Astrocyte (in vitro differentiated cells and primary cell): Measurements from ENCODE around the gene GRAMD2A. TPM values are rescaled to one million over a fixed set of nuclear protein-coding genes. Genes with fewer than 3 reads are reported as not detected.

Source experiments
- DNase-seq: peaks from one replicate; pipeline ENCODE4 v3.0.0-alpha.2; 2010; ENCODE audit warnings: low read depth
- FAIRE-seq: peaks from 2 replicates; lab custom pipeline; 2011; peaks lifted over from hg19 to GRCh38; lab: Jason Lieb, UNC
- H2AFZ ChIP-seq: 2 replicates; pipeline ENCODE4 v1.6.0; 2012; ENCODE audit warnings: low read depth, low read length, inconsistent platforms
- H3K27ac ChIP-seq: 2 replicates; pipeline ENCODE4 v1.5.1; 2011; ENCODE audit warnings: low read depth, low read length, inconsistent platforms
- H3K27me3 ChIP-seq: 2 replicates; pipeline ENCODE4 v1.6.0; 2011; ENCODE audit warnings: low read length, inconsistent platforms; ENCODE audit not compliant: insufficient read depth
- H3K36me3 ChIP-seq: 2 replicates; pipeline ENCODE4 v1.5.1; 2011; ENCODE audit warnings: low read length, inconsistent platforms; ENCODE audit not compliant: insufficient read depth
- H3K4me1 ChIP-seq: 2 replicates; pipeline ENCODE4 v1.5.1; 2011; ENCODE audit warnings: low read length, inconsistent platforms; ENCODE audit not compliant: insufficient read depth
- H3K4me2 ChIP-seq: 2 replicates; pipeline ENCODE4 v1.6.0; 2012; ENCODE audit warnings: low read length, inconsistent platforms
- H3K4me3 ChIP-seq: 2 replicates; pipeline ENCODE4 v1.5.1; 2011; ENCODE audit warnings: low read depth, mild to moderate bottlenecking, low read length, inconsistent platforms; ENCODE audit not compliant: insufficient read depth
- H3K79me2 ChIP-seq: 2 replicates; pipeline ENCODE4 v1.6.0; 2012; ENCODE audit warnings: mild to moderate bottlenecking, low read length, inconsistent platforms; ENCODE audit not compliant: insufficient read depth
- H3K9ac ChIP-seq: 2 replicates; pipeline ENCODE4 v1.6.0; 2012; ENCODE audit warnings: mild to moderate bottlenecking, low read length, inconsistent platforms
- H3K9me3 ChIP-seq: 2 replicates; pipeline ENCODE4 v1.5.1; 2012; ENCODE audit warnings: low read depth, mild to moderate bottlenecking, low read length, inconsistent platforms; ENCODE audit not compliant: insufficient read depth
- H4K20me1 ChIP-seq: 2 replicates; pipeline ENCODE4 v1.6.0; 2012; ENCODE audit warnings: low read length, inconsistent platforms; ENCODE audit not compliant: insufficient read depth
- H3K27ac Mint-ChIP-seq: one replicate; pipeline ENCODE4 v1.8.0; 2021; ENCODE audit warnings: mild to moderate bottlenecking, mixed read lengths; ENCODE audit not compliant: unreplicated experiment
- H3K27me3 Mint-ChIP-seq: one replicate; pipeline ENCODE4 v1.8.0; 2021; ENCODE audit warnings: low read depth, mixed read lengths; ENCODE audit not compliant: unreplicated experiment
- H3K36me3 Mint-ChIP-seq: one replicate; pipeline ENCODE4 v1.8.0; 2021; ENCODE audit warnings: low read depth, mixed read lengths; ENCODE audit not compliant: unreplicated experiment
- H3K4me1 Mint-ChIP-seq: one replicate; pipeline ENCODE4 v1.8.0; 2021; ENCODE audit warnings: low read depth, mixed read lengths; ENCODE audit not compliant: unreplicated experiment
- H3K4me3 Mint-ChIP-seq: one replicate; pipeline ENCODE4 v1.8.0; 2021; ENCODE audit warnings: mild to moderate bottlenecking, moderate library complexity, mixed read lengths; ENCODE audit not compliant: unreplicated experiment
- H3K9me3 Mint-ChIP-seq: one replicate; pipeline ENCODE4 v1.8.0; 2021; ENCODE audit warnings: mild to moderate bottlenecking, mixed read lengths; ENCODE audit not compliant: unreplicated experiment
- EZH2 ChIP-seq: IDR thresholded peaks from 2 replicates; pipeline ENCODE4 v1.6.1; 2012; ENCODE audit warnings: mild to moderate bottlenecking, low read length, inconsistent platforms; ENCODE audit not compliant: insufficient read depth
- total RNA-seq: library from RNA; stranded (reverse); gene quantifications from 2 replicates; pipeline ENCODE4 v1.2.1, GENCODE V29; 2021
- TF ChIP-seq, protein P1 (sequence below): IDR thresholded peaks from 2 replicates; pipeline ENCODE4 v1.5.1; 2011; ENCODE audit warnings: low read depth, mild to moderate bottlenecking, inconsistent platforms, low read length, moderate library complexity; ENCODE audit not compliant: insufficient read depth

GRAMD2A gene
- total RNA-seq, 1 donor from 2014 or later, result 0.68 TPM

DNA sequence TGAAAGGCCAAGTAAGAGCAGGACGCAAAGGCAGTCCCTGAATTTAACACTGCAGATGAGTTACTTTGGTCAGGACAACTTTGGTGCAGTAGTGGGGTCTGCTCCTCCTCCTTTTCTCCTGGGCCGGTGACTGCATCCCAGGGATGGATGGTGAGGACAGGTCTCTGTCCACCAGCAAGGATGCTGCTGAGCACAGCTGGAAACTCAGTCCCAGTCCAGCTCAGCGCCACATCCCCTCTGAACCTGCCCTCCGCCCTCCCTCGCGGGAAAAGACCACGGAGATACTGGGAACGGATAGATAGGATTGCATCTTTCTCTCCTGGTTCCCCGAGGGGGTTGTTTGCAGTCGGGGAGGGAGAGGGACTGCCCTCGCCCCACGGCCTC is 13.8 kb downstream of the GRAMD2A start:
- no peaks in the 10 kb centered on the region for H3K27me3 Mint-ChIP-seq
- H3K4me3 ChIP-seq, result no peak overlapping the region

GRCh38 chr15:72182673-72183072 is 14.9 kb downstream of the GRAMD2A start:
- H3K4me3 Mint-ChIP-seq, result no peak overlapping the region
- Histone ChIP-seq H2AFZ (no peak overlapping the region), H3K79me2 (no peaks in the 10 kb centered on the region), H3K9me3 (no peaks in the 10 kb centered on the region), H3K36me3 (no peaks in the 10 kb centered on the region), H3K27me3 (peaks cover 16% of the 10 kb centered on the region), H3K4me3 (no peak overlapping the region), H3K9ac (no peak overlapping the region), H4K20me1 (no peaks in the 10 kb centered on the region), H3K4me2 (no peak overlapping the region), H3K4me1 (peaks cover 11% of the 10 kb centered on the region), H3K27ac (no peak overlapping the region)
- H3K9me3 Mint-ChIP-seq, result no peaks in the 10 kb centered on the region
- H3K27me3 Mint-ChIP-seq, result no peaks in the 10 kb centered on the region
- H3K27ac Mint-ChIP-seq, result no peak overlapping the region
- H3K4me1 Mint-ChIP-seq, result no peaks in the 10 kb centered on the region
- DNase-seq (no peak), FAIRE-seq (no peak)
- TF ChIP-seq, protein P1, sequence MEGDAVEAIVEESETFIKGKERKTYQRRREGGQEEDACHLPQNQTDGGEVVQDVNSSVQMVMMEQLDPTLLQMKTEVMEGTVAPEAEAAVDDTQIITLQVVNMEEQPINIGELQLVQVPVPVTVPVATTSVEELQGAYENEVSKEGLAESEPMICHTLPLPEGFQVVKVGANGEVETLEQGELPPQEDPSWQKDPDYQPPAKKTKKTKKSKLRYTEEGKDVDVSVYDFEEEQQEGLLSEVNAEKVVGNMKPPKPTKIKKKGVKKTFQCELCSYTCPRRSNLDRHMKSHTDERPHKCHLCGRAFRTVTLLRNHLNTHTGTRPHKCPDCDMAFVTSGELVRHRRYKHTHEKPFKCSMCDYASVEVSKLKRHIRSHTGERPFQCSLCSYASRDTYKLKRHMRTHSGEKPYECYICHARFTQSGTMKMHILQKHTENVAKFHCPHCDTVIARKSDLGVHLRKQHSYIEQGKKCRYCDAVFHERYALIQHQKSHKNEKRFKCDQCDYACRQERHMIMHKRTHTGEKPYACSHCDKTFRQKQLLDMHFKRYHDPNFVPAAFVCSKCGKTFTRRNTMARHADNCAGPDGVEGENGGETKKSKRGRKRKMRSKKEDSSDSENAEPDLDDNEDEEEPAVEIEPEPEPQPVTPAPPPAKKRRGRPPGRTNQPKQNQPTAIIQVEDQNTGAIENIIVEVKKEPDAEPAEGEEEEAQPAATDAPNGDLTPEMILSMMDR, result no peak
- no peak for TF ChIP-seq EZH2
- H3K36me3 Mint-ChIP-seq, result no peaks in the 10 kb centered on the region

More for the DNA sequence above, 13.8 kb downstream of the GRAMD2A start:
- no peaks in the 10 kb centered on the region for H3K9me3 ChIP-seq
- H2AFZ ChIP-seq, result peak overlapping the region; percentile 76
- FAIRE-seq, result no peak
- Mint-ChIP-seq H3K36me3 (no peaks in the 10 kb centered on the region), H3K27ac (no peak overlapping the region), H3K9me3 (no peaks in the 10 kb centered on the region), H3K4me1 (no peaks in the 10 kb centered on the region), H3K4me3 (no peak overlapping the region)
- no peak for DNase-seq
- H3K27ac ChIP-seq, result no peak overlapping the region
- peak overlapping the region; percentile 80 for H3K4me2 ChIP-seq
- no peaks in the 10 kb centered on the region for H3K36me3 ChIP-seq
- peaks cover 16% of the 10 kb centered on the region for H3K27me3 ChIP-seq
- no peaks in the 10 kb centered on the region for H3K79me2 ChIP-seq
- peaks cover 11% of the 10 kb centered on the region for H3K4me1 ChIP-seq
- no peaks in the 10 kb centered on the region for H4K20me1 ChIP-seq
- no peak overlapping the region for H3K9ac ChIP-seq
- TF ChIP-seq, protein P1, result no peak
- no peak for TF ChIP-seq EZH2

- no peaks in the 10 kb centered on the region for H4K20me1 ChIP-seq
- H3K27me3 ChIP-seq, result peaks cover 14% of the 10 kb centered on the region
- DNase-seq (no peak), FAIRE-seq (no peak)
- no peaks in the 10 kb centered on the region for H3K9me3 ChIP-seq
- Mint-ChIP-seq H3K9me3 (no peaks in the 10 kb centered on the region), H3K27ac (no peak overlapping the region), H3K4me3 (no peak overlapping the region), H3K4me1 (no peaks in the 10 kb centered on the region), H3K36me3 (no peaks in the 10 kb centered on the region), H3K27me3 (peaks cover 4% of the 10 kb centered on the region)
- peaks cover 11% of the 10 kb centered on the region for H3K4me1 ChIP-seq
- no peak overlapping the region for H3K4me2 ChIP-seq
- H2AFZ ChIP-seq, result no peak overlapping the region
- no peak overlapping the region for H3K9ac ChIP-seq
- no peaks in the 10 kb centered on the region for H3K36me3 ChIP-seq
- no peak overlapping the region for H3K4me3 ChIP-seq
- no peak overlapping the region for H3K27ac ChIP-seq
- no peak for TF ChIP-seq EZH2
- TF ChIP-seq, protein P1, result no peak
- no peaks in the 10 kb centered on the region for H3K79me2 ChIP-seq
Observed at GRCh38 chr15:72182244-72182643, 15.3 kb downstream of the GRAMD2A start.
